Endothelial cell (in vitro differentiated cells): Measurements from ENCODE around the gene NPIPB6. TPM values are rescaled to one million over a fixed set of nuclear protein-coding genes. Genes with fewer than 3 reads are reported as not detected.

Experiments used
- DNase-seq: peaks from one replicate; pipeline ENCODE4 v3.0.0; 2021; ENCODE audit warnings: low spot score
- H3K27ac Mint-ChIP-seq: one replicate; pipeline ENCODE4 v1.8.0; 2021; ENCODE audit warnings: mixed read lengths, inconsistent platforms; ENCODE audit not compliant: unreplicated experiment
- H3K27me3 Mint-ChIP-seq: one replicate; pipeline ENCODE4 v1.8.0; 2021; ENCODE audit warnings: mild to moderate bottlenecking, moderate library complexity, mixed read lengths, inconsistent platforms; ENCODE audit not compliant: unreplicated experiment
- H3K36me3 Mint-ChIP-seq: one replicate; pipeline ENCODE4 v1.8.0; 2021; ENCODE audit warnings: mild to moderate bottlenecking, low read depth, mixed read lengths, inconsistent platforms; ENCODE audit not compliant: unreplicated experiment
- H3K4me1 Mint-ChIP-seq: one replicate; pipeline ENCODE4 v1.8.0; 2021; ENCODE audit warnings: mild to moderate bottlenecking, mixed read lengths, inconsistent platforms; ENCODE audit not compliant: unreplicated experiment
- H3K4me3 Mint-ChIP-seq: one replicate; pipeline ENCODE4 v1.8.0; 2021; ENCODE audit warnings: mild to moderate bottlenecking, mixed read lengths, inconsistent platforms; ENCODE audit not compliant: unreplicated experiment
- H3K9me3 Mint-ChIP-seq: one replicate; pipeline ENCODE4 v1.8.0; 2021; ENCODE audit warnings: mixed read lengths, inconsistent platforms; ENCODE audit not compliant: unreplicated experiment
- total RNA-seq: library from RNA; stranded (reverse); fragmentation: NEBNext Ultra II Directional; extraction: Animal tissue kit (Norgen Biotek cat#: 25700); gene quantifications from one replicate; pipeline ENCODE4 v1.2.1, GENCODE V29; 2021; ENCODE audit not compliant: unreplicated experiment
- TF ChIP-seq, protein P1 (sequence below): fragments of 200-600 bp; sonication (generic); IDR thresholded peaks from one replicate; pipeline ENCODE4 v1.5.0; 2021; ENCODE audit warnings: antibody characterized with exemption; ENCODE audit not compliant: unreplicated experiment

The NPIPB6 gene
- total RNA-seq, 1 donor from 2014 or later = 1.5 TPM

DNA sequence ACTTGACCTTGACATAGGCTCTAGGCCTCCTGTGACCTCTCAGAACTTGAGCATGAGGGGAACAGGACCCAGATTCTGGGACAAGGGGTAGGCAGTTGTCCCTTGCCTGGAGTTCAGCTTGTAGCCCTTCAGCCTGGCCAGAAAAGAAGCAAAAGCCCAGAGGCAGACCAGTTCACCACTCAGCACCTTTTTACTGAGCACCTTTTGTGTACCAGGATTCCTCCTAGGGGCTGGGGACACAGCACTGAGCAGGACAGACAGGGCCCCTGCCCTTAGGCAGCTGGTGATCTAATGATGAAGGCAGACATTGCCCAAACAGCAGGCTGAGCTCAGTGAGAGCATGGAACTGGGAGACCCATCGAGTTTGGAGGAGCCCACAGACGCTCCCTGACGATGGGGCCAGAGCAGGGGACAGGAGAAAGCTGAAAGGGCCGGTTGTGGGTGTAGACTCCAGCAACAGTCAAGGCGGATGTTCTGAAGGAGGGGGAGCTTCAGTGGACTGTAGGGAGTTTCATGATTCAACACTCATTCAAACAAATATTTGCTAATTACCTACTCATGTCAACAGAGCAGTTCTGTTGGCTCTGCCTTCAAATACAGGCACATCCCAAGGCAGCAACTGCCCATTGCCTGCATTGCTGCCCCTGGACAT is 38.9 kb downstream of the NPIPB6 start:
- TF ChIP-seq, protein P1, sequence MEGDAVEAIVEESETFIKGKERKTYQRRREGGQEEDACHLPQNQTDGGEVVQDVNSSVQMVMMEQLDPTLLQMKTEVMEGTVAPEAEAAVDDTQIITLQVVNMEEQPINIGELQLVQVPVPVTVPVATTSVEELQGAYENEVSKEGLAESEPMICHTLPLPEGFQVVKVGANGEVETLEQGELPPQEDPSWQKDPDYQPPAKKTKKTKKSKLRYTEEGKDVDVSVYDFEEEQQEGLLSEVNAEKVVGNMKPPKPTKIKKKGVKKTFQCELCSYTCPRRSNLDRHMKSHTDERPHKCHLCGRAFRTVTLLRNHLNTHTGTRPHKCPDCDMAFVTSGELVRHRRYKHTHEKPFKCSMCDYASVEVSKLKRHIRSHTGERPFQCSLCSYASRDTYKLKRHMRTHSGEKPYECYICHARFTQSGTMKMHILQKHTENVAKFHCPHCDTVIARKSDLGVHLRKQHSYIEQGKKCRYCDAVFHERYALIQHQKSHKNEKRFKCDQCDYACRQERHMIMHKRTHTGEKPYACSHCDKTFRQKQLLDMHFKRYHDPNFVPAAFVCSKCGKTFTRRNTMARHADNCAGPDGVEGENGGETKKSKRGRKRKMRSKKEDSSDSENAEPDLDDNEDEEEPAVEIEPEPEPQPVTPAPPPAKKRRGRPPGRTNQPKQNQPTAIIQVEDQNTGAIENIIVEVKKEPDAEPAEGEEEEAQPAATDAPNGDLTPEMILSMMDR = no peak
- Mint-ChIP-seq H3K4me1 (no peaks in the 10 kb centered on the region), H3K27me3 (no peaks in the 10 kb centered on the region), H3K36me3 (peaks cover 2% of the 10 kb centered on the region), H3K4me3 (no peak overlapping the region), H3K27ac (no peak overlapping the region), H3K9me3 (no peaks in the 10 kb centered on the region)
- no peak for DNase-seq

DNA sequence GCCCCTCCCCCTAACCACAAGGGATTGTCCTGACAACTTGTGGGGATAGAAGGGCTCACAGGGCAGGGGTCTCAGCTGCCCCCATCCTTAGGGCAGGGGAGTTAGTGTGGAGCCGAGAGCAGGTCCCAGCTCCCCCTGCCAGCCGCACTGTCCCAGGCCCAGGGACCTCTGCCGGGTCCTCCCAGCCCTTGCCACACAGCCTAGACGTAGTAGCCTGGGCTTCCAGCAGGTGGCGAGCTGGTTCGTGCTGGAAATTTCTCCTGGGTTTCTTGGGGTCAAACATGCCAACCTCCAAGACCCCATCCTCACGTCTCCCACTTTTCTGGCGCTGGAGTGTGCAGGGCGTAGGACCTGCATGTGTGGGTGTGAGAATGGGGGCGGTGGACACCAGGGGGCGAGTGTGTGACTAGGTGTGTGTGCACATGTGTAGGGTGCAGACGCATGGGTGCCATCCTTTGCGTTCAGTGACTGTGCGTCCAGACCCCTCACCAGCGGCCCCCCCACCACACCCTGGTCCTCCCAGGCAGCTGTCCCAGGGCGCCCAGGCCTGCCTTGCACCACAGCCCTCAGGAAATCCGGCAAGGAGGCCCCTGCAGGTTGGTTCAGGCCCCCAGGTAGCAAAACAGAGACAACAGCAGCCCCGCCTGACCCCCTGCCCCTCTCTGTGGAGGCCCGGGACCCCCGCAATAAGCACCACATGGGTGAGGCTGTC is 41.5 kb downstream of the NPIPB6 start:
- peak; percentile 74 for DNase-seq

DNA sequence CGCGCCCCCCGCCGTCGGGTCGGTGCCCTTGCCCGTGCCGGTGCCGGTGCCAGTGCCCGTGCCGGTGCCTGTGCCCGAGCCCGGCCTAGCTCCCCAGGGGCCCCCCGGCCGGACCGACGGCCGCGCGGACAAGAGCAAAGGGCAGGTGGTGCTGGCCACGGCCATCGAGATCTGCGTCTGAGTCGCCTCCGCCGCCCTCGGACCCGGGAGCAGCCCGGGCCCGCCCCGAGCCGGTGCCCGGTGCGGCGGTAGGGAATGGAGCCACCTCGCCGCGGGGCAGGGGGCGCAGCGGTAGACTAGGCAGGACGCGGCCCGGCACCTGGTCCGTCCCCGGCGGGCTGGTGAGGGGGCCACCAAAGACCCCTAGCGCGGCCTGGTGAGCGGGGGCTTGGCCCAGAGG is 42.6 kb downstream of the NPIPB6 start:
- H3K36me3 Mint-ChIP-seq = peaks cover 10% of the 10 kb centered on the region
- no peak overlapping the region for H3K4me3 Mint-ChIP-seq
- TF ChIP-seq, protein P1 = no peak
- DNase-seq = no peak
- H3K27ac Mint-ChIP-seq = no peak overlapping the region
- H3K4me1 Mint-ChIP-seq = no peaks in the 10 kb centered on the region
- H3K27me3 Mint-ChIP-seq = peaks cover 3% of the 10 kb centered on the region
- H3K9me3 Mint-ChIP-seq = no peaks in the 10 kb centered on the region

More for the DNA sequence above, 41.5 kb downstream of the NPIPB6 start:
- no peak overlapping the region for H3K4me3 Mint-ChIP-seq
- H3K27ac Mint-ChIP-seq = no peak overlapping the region
- no peaks in the 10 kb centered on the region for H3K9me3 Mint-ChIP-seq
- H3K36me3 Mint-ChIP-seq = peaks cover 10% of the 10 kb centered on the region
- no peaks in the 10 kb centered on the region for H3K4me1 Mint-ChIP-seq
- TF ChIP-seq, protein P1 = peak; percentile 74
- peaks cover 3% of the 10 kb centered on the region for H3K27me3 Mint-ChIP-seq

DNA sequence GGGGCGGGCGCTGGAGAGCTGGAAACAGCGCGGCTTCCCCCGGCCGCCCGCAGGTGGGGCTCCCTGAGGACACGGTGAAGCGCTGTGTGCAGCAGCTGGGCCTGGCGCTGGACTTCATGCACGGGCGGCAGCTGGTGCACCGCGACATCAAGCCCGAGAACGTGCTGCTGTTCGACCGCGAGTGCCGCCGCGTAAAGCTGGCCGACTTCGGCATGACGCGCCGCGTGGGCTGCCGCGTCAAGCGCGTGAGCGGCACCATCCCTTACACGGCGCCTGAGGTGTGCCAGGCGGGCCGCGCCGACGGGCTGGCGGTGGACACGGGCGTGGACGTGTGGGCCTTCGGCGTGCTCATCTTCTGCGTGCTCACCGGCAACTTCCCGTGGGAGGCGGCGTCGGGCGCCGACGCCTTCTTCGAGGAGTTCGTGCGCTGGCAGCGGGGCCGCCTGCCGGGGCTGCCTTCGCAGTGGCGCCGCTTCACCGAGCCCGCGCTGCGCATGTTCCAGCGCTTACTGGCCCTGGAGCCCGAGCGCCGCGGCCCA is 43.2 kb downstream of the NPIPB6 start:
- Mint-ChIP-seq H3K4me1 (no peaks in the 10 kb centered on the region), H3K9me3 (no peaks in the 10 kb centered on the region), H3K27me3 (peaks cover 3% of the 10 kb centered on the region), H3K4me3 (no peak overlapping the region), H3K27ac (no peak overlapping the region), H3K36me3 (peaks cover 10% of the 10 kb centered on the region)
- DNase-seq = no peak
- TF ChIP-seq, protein P1 = no peak
